CD4-positive, alpha-beta T cell (primary cell): ENCODE results near the gene CDRT4. TPM values are rescaled to one million over a fixed set of nuclear protein-coding genes. Genes with fewer than 3 reads are reported as not detected.

Experiments
- ATAC-seq: fragments of 200-7000 bp; cut with Tn5 transposase; one replicate; pipeline ENCODE4 v1.10.0; 2022; ENCODE audit warnings: mild to moderate bottlenecking; ENCODE audit not compliant: poor library complexity
- CTCF ChIA-PET: fragments of 350-600 bp; sonication (Branson Sonifier 250); formaldehyde crosslinking; loops from one replicate; lab custom pipeline; 2021; ENCODE audit warnings: antibody characterized with exemption, inconsistent platforms; lab: Charles Lee
- POLR2A ChIA-PET: fragments of 350-600 bp; sonication (Branson Sonifier 250); formaldehyde crosslinking; loops from one replicate; lab custom pipeline; 2021; ENCODE audit warnings: antibody characterized with exemption, inconsistent platforms; lab: Charles Lee
- DNase-seq, 14 experiments: peaks; one replicate each; pipeline ENCODE4 v3.0.0-alpha.2; 2013 to 2020; ENCODE audit warnings: mixed read lengths in 2 of 14
- H3K27ac ChIP-seq, 2 donors: one replicate each; pipeline versions ENCODE4 v1.5.1 to v1.7.0; 2013; ENCODE audit warnings: low read length in 2 of 2, low read depth in 1 of 2, mild to moderate bottlenecking in 1 of 2
- H3K27me3 ChIP-seq, 2 experiments: 1 replicate in 1 of 2; 2 replicates in 1 of 2; pipeline versions ENCODE4 v1.6.1 to v1.7.0; 2013; ENCODE audit warnings: low read length in 2 of 2, control low read depth in 1 of 2, mild to moderate bottlenecking in 1 of 2, moderate library complexity in 1 of 2; ENCODE audit not compliant: insufficient read depth in 2 of 2, control insufficient read depth in 1 of 2
- H3K36me3 ChIP-seq: one replicate; pipeline ENCODE4 v1.6.1; 2013; ENCODE audit warnings: low read length, control low read depth; ENCODE audit not compliant: insufficient read depth
- H3K4me1 ChIP-seq: one replicate; pipeline ENCODE4 v1.6.1; 2013; ENCODE audit warnings: low read length, control low read depth; ENCODE audit not compliant: insufficient read depth
- H3K4me3 ChIP-seq: one replicate; pipeline ENCODE4 v1.5.1; 2013; ENCODE audit warnings: mild to moderate bottlenecking, low read length, moderate library complexity
- H3K9me3 ChIP-seq, 2 experiments: 1 replicate in 1 of 2; 2 replicates in 1 of 2; pipeline versions ENCODE4 v1.6.1 to v1.7.0; 2013; ENCODE audit warnings: low read length in 2 of 2, mild to moderate bottlenecking in 2 of 2, control low read depth in 1 of 2, moderate library complexity in 1 of 2; ENCODE audit not compliant: control insufficient read depth in 1 of 2, insufficient read depth in 1 of 2
- H3K27ac Mint-ChIP-seq: one replicate; pipeline ENCODE4 v1.8.0; 2020; ENCODE audit warnings: mixed read lengths
- H3K27me3 Mint-ChIP-seq: one replicate; pipeline ENCODE4 v1.8.0; 2021; ENCODE audit warnings: mixed read lengths
- H3K36me3 Mint-ChIP-seq: one replicate; pipeline ENCODE4 v1.8.0; 2021; ENCODE audit warnings: low read depth, mixed read lengths
- H3K4me1 Mint-ChIP-seq: one replicate; pipeline ENCODE4 v1.8.0; 2021; ENCODE audit warnings: low read depth, mixed read lengths
- H3K4me3 Mint-ChIP-seq: one replicate; pipeline ENCODE4 v1.8.0; 2020; ENCODE audit warnings: mild to moderate bottlenecking, mixed read lengths
- H3K9me3 Mint-ChIP-seq: one replicate; pipeline ENCODE4 v1.8.0; 2020; ENCODE audit warnings: mixed read lengths
- intact Hi-C, 2 experiments: fragments of 100-400 bp; cut with DNase I in 1 of 2; cut with micrococcal nuclease in 1 of 2; formaldehyde crosslinking; loops; one replicate each; pipeline versions ENCODE4 v1.15.1 to v1.9.0; 2023 to 2025; cut with DNase I, micrococcal nuclease
- total RNA-seq, 174 experiments: library from RNA in 2 of 174; stranded (reverse) in 2 of 174; gene quantifications; one replicate each; pipeline ENCODE4 v1.2.3 and lab custom pipeline; 2021 to 2026
- TF ChIP-seq, protein P1 (sequence below): fragments of 200-600 bp; IDR thresholded peaks from one replicate; pipeline ENCODE4 v1.8.0; 2022; ENCODE audit warnings: antibody characterized with exemption, mild to moderate bottlenecking

Gene CDRT4
- total RNA-seq, 2 experiments from 2014 or later: 0.89 to 3.3 TPM

DNA sequence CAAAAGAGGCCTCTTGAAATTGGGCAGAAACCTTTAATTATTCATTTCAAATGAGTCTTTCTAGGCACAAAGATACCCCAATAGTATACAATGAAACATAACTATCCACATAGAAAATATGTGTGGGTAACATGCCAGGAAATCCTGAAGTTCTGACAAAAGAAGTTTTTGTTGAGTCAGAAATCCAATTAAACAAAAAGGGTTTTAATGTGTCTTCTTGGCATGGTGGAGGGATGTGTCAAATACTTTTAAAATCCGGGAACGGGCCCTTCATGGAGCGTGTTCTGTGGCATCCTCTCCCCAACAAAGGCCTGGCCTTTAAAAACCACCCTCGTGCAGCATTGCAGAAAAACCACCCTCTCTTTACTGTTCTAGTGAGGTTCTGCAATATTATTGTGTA, 14.2 kb downstream of the CDRT4 start:
- intact Hi-C loops: no loop called here

DNA sequence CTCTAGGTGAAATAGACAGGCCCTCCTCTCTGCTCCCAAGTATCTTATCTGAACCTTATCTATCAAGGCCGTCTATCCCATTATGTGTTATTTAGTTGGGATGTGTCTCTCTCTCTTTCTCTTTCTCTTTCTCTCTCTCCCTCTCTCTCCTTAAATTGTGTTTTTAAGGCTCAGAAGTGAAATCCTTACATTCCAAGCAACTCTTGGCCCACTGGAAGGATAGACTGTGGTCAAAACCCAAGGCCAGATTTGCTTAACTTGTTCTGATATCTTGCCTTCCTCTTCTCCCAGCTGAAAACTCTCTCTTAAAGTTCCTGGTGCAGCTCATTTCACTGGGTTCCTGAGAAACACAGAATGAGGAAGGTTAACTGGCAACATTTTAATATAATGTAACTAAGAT, 14.7 kb downstream of the CDRT4 start:
- H3K4me3 ChIP-seq: no peak overlapping the region
- intact Hi-C loops: no loop called here
- H3K27me3 ChIP-seq: no peaks in the 10 kb centered on the region
- no peaks in the 10 kb centered on the region for H3K9me3 Mint-ChIP-seq
- no peak for DNase-seq
- no peak for ATAC-seq
- peaks cover 9% of the 10 kb centered on the region for H3K36me3 ChIP-seq
- H3K4me1 Mint-ChIP-seq: no peaks in the 10 kb centered on the region
- no peaks in the 10 kb centered on the region for H3K4me1 ChIP-seq
- H3K36me3 Mint-ChIP-seq: peaks cover 28% of the 10 kb centered on the region
- ChIA-PET CTCF (no interaction called here), POLR2A (no interaction called here)
- no peak overlapping the region for H3K27ac ChIP-seq
- no peak overlapping the region for H3K27ac Mint-ChIP-seq
- TF ChIP-seq, protein P1, sequence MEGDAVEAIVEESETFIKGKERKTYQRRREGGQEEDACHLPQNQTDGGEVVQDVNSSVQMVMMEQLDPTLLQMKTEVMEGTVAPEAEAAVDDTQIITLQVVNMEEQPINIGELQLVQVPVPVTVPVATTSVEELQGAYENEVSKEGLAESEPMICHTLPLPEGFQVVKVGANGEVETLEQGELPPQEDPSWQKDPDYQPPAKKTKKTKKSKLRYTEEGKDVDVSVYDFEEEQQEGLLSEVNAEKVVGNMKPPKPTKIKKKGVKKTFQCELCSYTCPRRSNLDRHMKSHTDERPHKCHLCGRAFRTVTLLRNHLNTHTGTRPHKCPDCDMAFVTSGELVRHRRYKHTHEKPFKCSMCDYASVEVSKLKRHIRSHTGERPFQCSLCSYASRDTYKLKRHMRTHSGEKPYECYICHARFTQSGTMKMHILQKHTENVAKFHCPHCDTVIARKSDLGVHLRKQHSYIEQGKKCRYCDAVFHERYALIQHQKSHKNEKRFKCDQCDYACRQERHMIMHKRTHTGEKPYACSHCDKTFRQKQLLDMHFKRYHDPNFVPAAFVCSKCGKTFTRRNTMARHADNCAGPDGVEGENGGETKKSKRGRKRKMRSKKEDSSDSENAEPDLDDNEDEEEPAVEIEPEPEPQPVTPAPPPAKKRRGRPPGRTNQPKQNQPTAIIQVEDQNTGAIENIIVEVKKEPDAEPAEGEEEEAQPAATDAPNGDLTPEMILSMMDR: no peak
- peaks cover 9 to 11% of the 10 kb centered on the region in 2 experiments for H3K9me3 ChIP-seq
- no peaks in the 10 kb centered on the region for H3K27me3 Mint-ChIP-seq
- no peak overlapping the region for H3K4me3 Mint-ChIP-seq

More for the DNA sequence above, 14.2 kb downstream of the CDRT4 start:
- Mint-ChIP-seq H3K4me1 (no peaks in the 10 kb centered on the region), H3K27me3 (no peaks in the 10 kb centered on the region), H3K36me3 (peaks cover 28% of the 10 kb centered on the region), H3K9me3 (no peaks in the 10 kb centered on the region), H3K4me3 (no peak overlapping the region), H3K27ac (no peak overlapping the region)
- peaks cover 9 to 12% of the 10 kb centered on the region in 2 experiments for H3K9me3 ChIP-seq
- H3K4me3 ChIP-seq: no peak overlapping the region
- TF ChIP-seq, protein P1: no peak
- peaks cover 9% of the 10 kb centered on the region for H3K36me3 ChIP-seq
- DNase-seq (no peak), ATAC-seq (no peak)
- H3K27ac ChIP-seq: no peak overlapping the region
- H3K4me1 ChIP-seq: no peaks in the 10 kb centered on the region
- CTCF ChIA-PET: no interaction called here
- no peaks in the 10 kb centered on the region for H3K27me3 ChIP-seq
- POLR2A ChIA-PET: no interaction called here

DNA sequence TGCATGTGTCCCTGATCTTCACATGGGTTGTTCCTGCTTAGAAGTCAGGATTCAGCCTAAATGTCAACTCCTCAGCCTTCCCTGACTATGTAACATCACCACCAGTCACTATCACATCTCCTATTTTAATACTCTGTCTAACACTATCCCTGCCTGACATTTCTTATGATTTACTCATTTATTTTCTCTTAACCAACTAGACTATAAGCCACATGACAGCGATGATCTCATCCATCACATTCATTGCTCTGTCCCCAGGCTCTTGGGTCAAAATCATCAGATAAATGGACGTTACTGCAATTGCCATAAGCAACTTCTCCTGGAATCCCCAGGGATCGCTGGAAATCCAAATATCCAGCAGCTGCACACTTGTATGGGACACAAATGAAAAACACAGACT, 15.7 kb downstream of the CDRT4 start:
- Histone ChIP-seq H3K27me3 (no peaks in the 10 kb centered on the region), H3K4me3 (no peak overlapping the region), H3K36me3 (peaks cover 6% of the 10 kb centered on the region), H3K4me1 (no peaks in the 10 kb centered on the region), H3K27ac (no peak overlapping the region), H3K9me3 (peaks cover 5 to 9% of the 10 kb centered on the region in 2 experiments)
- ATAC-seq (no peak), DNase-seq (no peak)
- TF ChIP-seq, protein P1: no peak
- Mint-ChIP-seq H3K4me1 (no peaks in the 10 kb centered on the region), H3K36me3 (peaks cover 22% of the 10 kb centered on the region), H3K27me3 (no peaks in the 10 kb centered on the region), H3K4me3 (no peak overlapping the region), H3K27ac (no peak overlapping the region), H3K9me3 (no peaks in the 10 kb centered on the region)
- ChIA-PET CTCF (no interaction called here), POLR2A (no interaction called here)
- intact Hi-C loops: no loop called here
